MM.1S (cell line): ENCODE data around the gene VBP1.
A peak's percentile ranks its signal among the peaks of the same experiment; 100 is the strongest.

Experiments used
- DNase-seq: peaks from one replicate; pipeline ENCODE4 v3.0.0-alpha.2; 2015
- H2AFZ ChIP-seq: fragments of 300-600 bp; sonication (generic); 2 replicates; pipeline ENCODE4 v1.6.0; 2016; ENCODE audit warnings: antibody characterized with exemption, low read length
- H3F3A ChIP-seq: fragments of 300-600 bp; sonication (generic); 2 replicates; pipeline ENCODE4 v1.6.1; 2016; ENCODE audit warnings: mild to moderate bottlenecking, antibody characterized with exemption, low read length, moderate library complexity, mixed read lengths; ENCODE audit not compliant: insufficient read depth
- H3K27ac ChIP-seq: fragments of 300-600 bp; sonication (generic); 2 replicates; pipeline ENCODE4 v1.5.1; 2016; ENCODE audit warnings: mild to moderate bottlenecking, low read length
- H3K27me3 ChIP-seq: fragments of 300-600 bp; sonication (generic); replicated peaks from 2 replicates; pipeline ENCODE4 v1.6.0; 2016; ENCODE audit warnings: low read length; ENCODE audit not compliant: insufficient read depth
- H3K36me3 ChIP-seq: fragments of 300-600 bp; sonication (generic); replicated peaks from 2 replicates; pipeline ENCODE4 v1.6.1; 2016; ENCODE audit warnings: mild to moderate bottlenecking, low read length, mixed read lengths; ENCODE audit not compliant: insufficient read depth
- H3K4me1 ChIP-seq: fragments of 300-600 bp; sonication (generic); 2 replicates; pipeline ENCODE4 v1.6.1; 2016; ENCODE audit warnings: low read length, mixed read lengths
- H3K4me2 ChIP-seq: fragments of 300-600 bp; sonication (generic); 2 replicates; pipeline ENCODE4 v1.6.0; 2016; ENCODE audit warnings: low read depth, low read length
- H3K4me3 ChIP-seq: fragments of 300-600 bp; sonication (generic); 2 replicates; pipeline ENCODE4 v1.5.1; 2016; ENCODE audit warnings: low read length, mixed read lengths
- H3K79me2 ChIP-seq: fragments of 300-600 bp; sonication (generic); 2 replicates; pipeline ENCODE4 v1.6.1; 2016; ENCODE audit warnings: mixed run types, low read length, mixed read lengths
- H3K9ac ChIP-seq: fragments of 300-600 bp; sonication (generic); 2 replicates; pipeline ENCODE4 v1.6.1; 2016; ENCODE audit warnings: low read length, mixed read lengths
- H3K9me2 ChIP-seq: fragments of 300-600 bp; sonication (generic); replicated peaks from 2 replicates; pipeline ENCODE4 v1.6.1; 2016; ENCODE audit warnings: mild to moderate bottlenecking, low read length, mixed read lengths; ENCODE audit not compliant: insufficient read depth
- H3K9me3 ChIP-seq: fragments of 300-600 bp; sonication (generic); replicated peaks from 2 replicates; pipeline ENCODE4 v1.6.1; 2016; ENCODE audit warnings: mild to moderate bottlenecking, low read length, mixed read lengths; ENCODE audit not compliant: insufficient read depth
- H4K20me1 ChIP-seq: fragments of 300-600 bp; sonication (generic); 2 replicates; pipeline ENCODE4 v1.6.1; 2016; ENCODE audit warnings: mild to moderate bottlenecking, low read length, moderate library complexity, mixed read lengths; ENCODE audit not compliant: insufficient read depth
- EZH2 ChIP-seq: fragments of 300-600 bp; sonication (generic); optimal IDR thresholded peaks from 2 replicates; pipeline ENCODE3; 2017; ENCODE audit warnings: low read depth, mild to moderate bottlenecking, antibody characterized with exemption, low read length, mixed read lengths
- EZH2phosphoT487 ChIP-seq: fragments of 300-600 bp; sonication (generic); IDR thresholded peaks from 2 replicates; pipeline ENCODE4 v1.6.1; 2018; ENCODE audit warnings: antibody characterized with exemption, low read length
- TF ChIP-seq, protein P1 (sequence below): fragments of 300-600 bp; sonication (generic); IDR thresholded peaks from 2 replicates; pipeline ENCODE4 v1.5.1; 2016; ENCODE audit warnings: antibody characterized with exemption, low read length, mixed read lengths

Gene VBP1

DNA sequence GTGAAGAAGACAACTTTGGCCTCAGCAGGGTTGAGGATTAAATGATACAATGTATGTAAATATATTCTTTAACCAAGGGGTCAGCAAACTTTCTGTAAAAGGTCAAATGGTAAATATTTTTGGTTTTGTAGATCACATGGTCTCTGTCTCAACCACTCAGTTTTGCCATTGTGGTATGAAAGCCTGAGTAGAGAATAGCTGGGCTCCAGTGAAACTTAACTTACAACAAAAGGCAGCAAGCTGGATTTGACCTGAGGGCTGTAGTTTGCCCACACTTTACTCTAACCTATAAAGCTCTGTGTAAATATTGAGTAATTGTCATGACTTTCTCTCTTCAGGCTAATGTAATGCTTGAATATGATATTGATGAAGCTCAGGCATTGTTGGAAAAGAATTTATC lies 19.6 kb downstream of the VBP1 start:
- TF ChIP-seq EZH2 (no peak), EZH2phosphoT487 (no peak)
- TF ChIP-seq, protein P1, sequence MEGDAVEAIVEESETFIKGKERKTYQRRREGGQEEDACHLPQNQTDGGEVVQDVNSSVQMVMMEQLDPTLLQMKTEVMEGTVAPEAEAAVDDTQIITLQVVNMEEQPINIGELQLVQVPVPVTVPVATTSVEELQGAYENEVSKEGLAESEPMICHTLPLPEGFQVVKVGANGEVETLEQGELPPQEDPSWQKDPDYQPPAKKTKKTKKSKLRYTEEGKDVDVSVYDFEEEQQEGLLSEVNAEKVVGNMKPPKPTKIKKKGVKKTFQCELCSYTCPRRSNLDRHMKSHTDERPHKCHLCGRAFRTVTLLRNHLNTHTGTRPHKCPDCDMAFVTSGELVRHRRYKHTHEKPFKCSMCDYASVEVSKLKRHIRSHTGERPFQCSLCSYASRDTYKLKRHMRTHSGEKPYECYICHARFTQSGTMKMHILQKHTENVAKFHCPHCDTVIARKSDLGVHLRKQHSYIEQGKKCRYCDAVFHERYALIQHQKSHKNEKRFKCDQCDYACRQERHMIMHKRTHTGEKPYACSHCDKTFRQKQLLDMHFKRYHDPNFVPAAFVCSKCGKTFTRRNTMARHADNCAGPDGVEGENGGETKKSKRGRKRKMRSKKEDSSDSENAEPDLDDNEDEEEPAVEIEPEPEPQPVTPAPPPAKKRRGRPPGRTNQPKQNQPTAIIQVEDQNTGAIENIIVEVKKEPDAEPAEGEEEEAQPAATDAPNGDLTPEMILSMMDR = no peak
- H3K9ac ChIP-seq = no peak overlapping the region
- H3K27me3 ChIP-seq = no peaks in the 10 kb centered on the region
- peak; percentile 30 for DNase-seq
- no peaks in the 10 kb centered on the region for H3K9me2 ChIP-seq
- no peak overlapping the region for H2AFZ ChIP-seq
- no peak overlapping the region for H3K27ac ChIP-seq
- H3K4me2 ChIP-seq = no peak overlapping the region
- H3K4me3 ChIP-seq = no peak overlapping the region
- H3K9me3 ChIP-seq = no peaks in the 10 kb centered on the region
- no peaks in the 10 kb centered on the region for H3K36me3 ChIP-seq
- peaks cover 8% of the 10 kb centered on the region; the same call in 1 of the 2 replicates for H3F3A ChIP-seq
- no peaks in the 10 kb centered on the region for H4K20me1 ChIP-seq
- peaks cover 37% of the 10 kb centered on the region for H3K79me2 ChIP-seq
- H3K4me1 ChIP-seq = peaks cover 26% of the 10 kb centered on the region

GRCh38 chrX:155237719-155238118 lies 21.5 kb downstream of the VBP1 start:
- Histone ChIP-seq H4K20me1 (no peaks in the 10 kb centered on the region), H3K4me3 (no peak overlapping the region), H3K79me2 (peaks cover 25% of the 10 kb centered on the region), H2AFZ (no peak overlapping the region), H3K9me2 (no peaks in the 10 kb centered on the region), H3F3A (no peaks in the 10 kb centered on the region), H3K4me1 (peaks cover 16% of the 10 kb centered on the region), H3K27me3 (no peaks in the 10 kb centered on the region), H3K4me2 (no peak overlapping the region), H3K9ac (no peak overlapping the region), H3K27ac (no peak overlapping the region), H3K9me3 (no peaks in the 10 kb centered on the region), H3K36me3 (no peaks in the 10 kb centered on the region)
- no peak for DNase-seq
- TF ChIP-seq EZH2phosphoT487 (no peak), EZH2 (no peak)
- TF ChIP-seq, protein P1 = no peak

DNA sequence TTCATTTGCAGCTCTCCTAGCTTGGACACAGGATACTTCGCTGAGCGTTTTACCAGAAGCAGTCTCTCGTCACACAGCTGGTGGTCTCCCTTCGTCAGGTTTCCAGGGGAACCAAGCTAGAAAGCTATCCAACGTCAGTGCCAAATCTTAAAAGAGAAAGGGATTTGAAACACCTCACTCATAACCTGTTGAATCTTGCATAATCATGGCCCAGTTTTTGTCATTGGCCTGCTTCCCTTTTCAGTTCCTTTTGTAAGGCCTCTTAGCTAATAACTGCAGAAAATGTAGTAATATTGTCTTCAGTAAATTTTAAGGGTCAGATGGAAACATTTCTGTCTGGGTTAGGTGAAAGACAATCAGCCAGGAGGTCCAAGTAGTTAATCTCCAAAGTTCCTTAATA lies 26.0 kb downstream of the VBP1 start:
- no peak for DNase-seq
- no peaks in the 10 kb centered on the region for H3K36me3 ChIP-seq
- H3K27ac ChIP-seq = no peak overlapping the region
- H3K4me2 ChIP-seq = no peak overlapping the region
- no peaks in the 10 kb centered on the region for H3K27me3 ChIP-seq
- no peaks in the 10 kb centered on the region for H3K4me1 ChIP-seq
- no peaks in the 10 kb centered on the region for H3F3A ChIP-seq
- H3K9me3 ChIP-seq = no peaks in the 10 kb centered on the region
- H3K79me2 ChIP-seq = no peaks in the 10 kb centered on the region
- no peaks in the 10 kb centered on the region for H4K20me1 ChIP-seq
- H3K4me3 ChIP-seq = no peak overlapping the region
- no peaks in the 10 kb centered on the region for H3K9me2 ChIP-seq
- H3K9ac ChIP-seq = no peak overlapping the region
- TF ChIP-seq EZH2phosphoT487 (no peak), EZH2 (no peak)
- TF ChIP-seq, protein P1 = no peak
- no peak overlapping the region for H2AFZ ChIP-seq
